ENCODE results near the gene SUGT1.
A peak's percentile ranks its signal among the peaks of the same experiment; 100 is the strongest.
"Not testable (repeated sequence)": the region's sequence is repeated elsewhere in the genome, so short reads cannot be mapped to it uniquely, and the experiment has no call there.

SUGT1 gene

DNA sequence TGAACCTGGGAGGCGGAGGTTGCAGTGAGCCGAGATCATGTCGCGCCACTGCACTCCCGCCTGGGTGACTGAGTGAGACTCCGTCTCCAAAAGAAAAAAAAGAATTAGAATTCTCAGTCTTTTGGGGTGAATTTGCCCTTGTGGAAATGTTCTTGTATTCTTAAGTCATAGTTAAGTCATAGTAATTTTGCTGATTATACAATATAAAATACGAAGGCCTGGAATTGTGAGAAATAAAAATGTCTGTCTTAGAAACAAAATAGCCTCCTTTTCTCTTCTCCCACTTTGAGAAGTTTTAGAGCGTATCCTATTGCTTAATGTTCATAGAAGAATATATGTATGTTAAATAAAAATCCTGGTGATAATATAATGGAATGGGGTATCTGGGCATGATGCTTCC is 18.1 kb downstream of the SUGT1 start:
- DNase-seq: no peak

DNA sequence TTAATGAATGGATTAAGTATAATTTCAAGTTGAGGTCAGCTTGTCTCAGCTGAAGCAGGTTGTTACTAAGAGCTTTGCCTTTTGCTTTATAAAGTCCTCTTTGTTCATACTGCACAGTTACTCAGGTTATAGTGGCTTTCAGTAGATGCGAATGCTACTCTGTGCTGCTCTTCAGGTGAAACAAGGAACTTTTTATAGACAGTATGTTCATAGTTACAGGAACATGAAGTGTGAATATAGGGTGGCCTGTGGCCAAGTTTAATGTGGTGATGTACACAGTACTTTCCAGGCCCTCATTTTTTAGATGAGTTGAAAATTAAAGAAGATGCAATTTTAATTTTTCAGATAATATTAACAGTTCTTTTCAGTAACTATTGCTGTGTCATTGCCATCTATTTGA is 20.8 kb downstream of the SUGT1 start:
- DNase-seq: no peak

DNA sequence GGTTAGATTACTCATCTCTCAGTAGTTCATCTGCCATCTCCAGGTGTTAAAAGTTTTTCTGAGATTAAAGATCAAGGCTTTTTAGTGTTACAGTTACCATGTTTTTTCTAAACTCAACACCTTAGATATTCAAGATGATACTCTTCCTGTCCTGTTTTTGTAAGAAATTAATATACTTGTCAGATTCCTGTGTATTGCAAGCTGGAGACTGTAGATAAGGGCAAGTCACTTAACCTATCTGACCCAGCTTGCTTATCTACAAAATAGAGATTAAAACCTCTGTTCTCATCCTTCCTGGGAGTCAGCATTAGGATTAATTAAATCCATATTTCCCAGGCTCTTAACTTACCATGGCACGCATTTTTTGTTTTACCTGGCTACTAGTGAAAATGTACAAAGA is 25.2 kb downstream of the SUGT1 start:
- no peak for DNase-seq

DNA sequence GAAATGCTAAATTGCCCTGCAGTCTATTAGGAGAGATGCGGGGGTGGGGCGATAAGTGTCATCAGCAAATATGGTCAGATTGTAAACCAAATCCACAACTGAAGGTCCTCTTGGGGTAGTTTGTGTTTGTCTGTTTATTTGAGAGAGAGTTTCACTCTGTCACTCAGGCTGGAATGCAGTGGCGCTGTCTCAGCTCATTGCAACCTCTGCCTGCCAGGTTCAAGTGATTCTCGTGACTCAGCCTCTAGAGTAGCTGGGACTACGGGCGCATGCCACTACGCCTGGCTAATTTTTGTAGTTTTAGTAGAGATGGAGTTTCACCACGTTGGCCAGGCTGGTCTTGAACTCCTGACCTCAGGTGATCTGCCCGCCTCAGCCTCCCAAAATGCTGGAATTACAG is 33.2 kb downstream of the SUGT1 start:
- DNase-seq: not testable (repeated sequence)

DNA sequence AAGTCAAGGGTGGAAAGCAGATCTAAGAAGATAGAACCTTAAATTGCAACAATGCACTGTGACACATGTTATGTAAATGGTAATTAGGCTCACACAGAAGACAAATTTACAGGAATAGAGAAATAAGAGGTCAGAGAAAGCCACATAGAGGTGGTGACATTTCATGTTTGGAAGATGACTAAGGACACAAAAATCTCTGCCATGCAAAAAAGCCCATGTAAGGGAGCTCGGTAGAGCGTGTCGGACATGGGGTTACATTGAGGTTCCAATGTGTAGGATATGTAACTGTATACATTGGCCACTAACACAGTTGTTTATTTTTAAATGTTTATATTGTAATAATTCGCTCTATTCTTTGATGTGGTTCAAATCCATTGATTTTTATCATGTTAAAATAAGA is 33.7 kb downstream of the SUGT1 start:
- DNase-seq: no peak

DNA sequence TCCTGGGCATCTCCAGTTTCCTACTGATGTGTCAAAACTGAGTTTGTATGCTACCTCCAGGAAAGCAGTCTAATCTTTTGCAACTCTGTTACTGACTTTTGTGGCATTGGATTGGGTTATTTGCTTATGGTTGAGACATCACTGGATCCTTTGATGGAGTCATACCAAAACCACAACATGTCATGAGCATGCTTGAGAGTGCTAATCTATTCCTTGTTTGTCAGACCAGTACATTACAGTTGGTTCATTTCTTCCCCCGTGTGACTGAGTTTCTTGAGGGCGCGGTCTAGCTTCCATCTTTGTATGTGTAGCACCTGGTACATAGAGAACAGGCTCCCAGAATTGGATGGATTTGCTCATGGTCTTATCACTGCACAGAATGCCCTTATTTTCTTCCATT is 43.2 kb downstream of the SUGT1 start:
- peak; percentile 60 for DNase-seq

DNA sequence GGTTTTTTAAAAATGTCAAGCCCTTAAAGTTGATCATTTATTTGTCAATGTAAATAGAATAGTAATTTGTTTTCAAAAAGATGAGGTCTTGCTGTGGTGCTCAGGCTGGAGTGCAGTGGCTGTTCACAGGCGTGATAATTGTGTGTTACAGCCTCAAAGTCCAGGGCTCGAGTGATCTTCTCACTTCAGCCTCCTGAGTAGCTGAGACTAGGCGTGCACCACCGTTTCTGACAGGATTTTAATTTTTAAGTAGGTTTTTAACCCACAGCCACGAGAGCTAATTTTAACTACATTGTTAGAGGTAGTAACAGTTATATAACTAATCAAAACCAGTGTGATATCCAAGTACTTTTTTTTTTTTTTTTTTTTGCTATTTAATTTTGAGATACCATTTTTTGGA is 43.9 kb downstream of the SUGT1 start:
- DNase-seq: no peak

DNA sequence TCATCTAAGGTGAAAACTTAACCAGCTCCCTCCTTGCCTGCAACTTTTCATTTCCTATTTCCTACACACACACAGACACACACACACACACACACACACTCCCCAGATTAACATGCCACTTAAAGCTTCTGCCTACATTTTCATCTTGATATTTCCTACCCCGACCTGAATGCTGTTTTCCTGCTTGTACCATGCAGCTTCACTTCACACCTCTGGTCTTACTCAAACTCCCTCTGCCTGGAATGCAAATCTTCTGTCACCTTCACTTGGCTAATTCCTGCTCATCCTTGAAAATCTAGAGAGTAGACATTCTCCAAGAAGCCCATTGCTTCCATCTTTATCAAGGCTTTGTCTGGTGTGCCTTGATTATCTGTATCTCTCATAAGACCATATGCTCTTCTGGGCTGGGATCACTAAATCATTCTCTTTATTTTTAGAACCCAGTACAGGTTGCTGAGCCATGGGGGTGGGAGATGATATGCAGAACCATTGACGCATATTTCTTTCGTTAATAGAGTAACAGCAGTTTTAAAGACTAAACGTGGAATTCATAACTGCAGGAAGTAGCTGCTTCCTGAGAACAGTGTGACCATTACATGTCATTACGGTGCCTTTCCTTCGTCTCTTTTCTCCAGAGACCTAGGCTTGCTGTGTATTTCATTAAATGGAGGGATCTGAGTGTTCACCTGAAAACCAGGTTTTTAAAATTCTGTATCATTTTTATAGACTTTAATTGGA is 49.3 kb downstream of the SUGT1 start:
- no peak for DNase-seq

DNA sequence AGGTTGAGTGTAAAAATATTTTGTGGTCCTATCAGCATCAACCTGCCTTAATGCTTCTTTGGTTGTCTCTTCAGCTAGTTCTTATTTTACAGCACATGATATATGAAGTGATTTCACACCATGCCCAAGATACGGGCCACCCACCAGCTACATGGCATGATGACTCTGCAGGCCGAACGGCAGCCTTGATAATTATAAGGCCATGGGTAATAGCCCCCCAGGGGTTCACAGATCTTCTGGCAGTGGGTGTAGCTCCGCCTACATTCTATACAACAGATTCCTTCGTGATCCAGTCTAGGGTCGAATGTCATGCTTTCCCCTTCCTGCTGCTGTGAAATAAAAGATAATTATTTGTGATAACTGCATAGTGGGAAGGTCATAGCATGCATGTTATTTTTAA is 50.8 kb downstream of the SUGT1 start:
- DNase-seq: no peak

DNA sequence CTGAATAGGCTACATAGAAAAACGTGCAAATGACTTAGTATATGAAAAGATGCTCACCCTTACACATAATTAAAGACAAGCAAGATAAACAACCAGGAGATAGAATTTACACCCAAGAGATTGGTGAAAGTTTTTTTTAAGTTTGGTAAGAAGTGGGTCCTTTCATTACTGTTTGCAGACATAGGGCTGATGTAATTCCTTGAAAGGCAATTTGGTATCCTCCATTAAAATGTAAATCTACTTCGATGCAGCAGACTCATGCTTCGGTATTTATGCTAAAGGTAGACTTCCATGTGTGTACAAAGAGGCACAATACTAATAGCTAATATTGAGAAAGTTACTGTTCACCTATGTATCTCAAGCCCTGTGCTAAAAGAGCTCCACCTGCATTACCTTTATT is 53.4 kb downstream of the SUGT1 start:
- no peak for DNase-seq

DNA sequence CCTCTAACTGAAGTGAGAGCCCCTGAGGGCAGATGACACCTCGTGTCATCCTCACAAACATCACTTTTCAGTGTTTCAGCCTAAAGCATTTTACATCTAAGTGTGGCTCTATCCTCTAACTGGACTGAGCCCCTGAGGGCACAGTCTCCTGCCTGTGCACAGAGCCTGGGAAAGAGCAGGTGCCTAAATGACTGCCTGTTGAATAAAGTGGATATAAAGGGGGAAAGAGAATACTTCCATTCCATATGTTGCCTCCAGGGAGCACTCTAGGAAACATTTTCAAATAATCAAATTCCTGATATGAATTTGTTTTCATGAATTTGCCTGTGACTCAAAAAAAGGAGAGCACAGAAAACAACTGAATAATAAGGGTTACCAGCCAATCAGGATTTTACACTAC is 54.7 kb downstream of the SUGT1 start:
- no peak for DNase-seq

DNA sequence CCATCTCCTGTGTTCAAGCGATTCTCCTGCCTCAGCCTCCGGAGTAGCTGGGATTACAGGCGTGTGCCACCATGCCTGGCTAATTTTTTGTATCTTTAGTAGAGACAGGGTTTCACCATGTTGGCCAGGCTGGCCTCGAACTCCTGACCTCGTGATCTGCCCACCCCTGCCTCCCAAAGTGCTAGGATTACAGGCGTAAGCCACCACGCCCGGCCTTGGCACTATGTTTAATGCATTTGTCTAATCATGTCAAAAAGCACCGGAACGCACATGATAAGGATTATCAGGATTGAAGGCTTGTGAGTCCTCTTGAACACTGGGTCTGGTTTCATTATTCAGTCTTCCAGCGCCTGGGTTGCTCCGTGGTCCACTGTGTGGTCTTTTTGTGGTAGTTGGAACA is 55.6 kb downstream of the SUGT1 start:
- DNase-seq: not testable (repeated sequence)

DNA sequence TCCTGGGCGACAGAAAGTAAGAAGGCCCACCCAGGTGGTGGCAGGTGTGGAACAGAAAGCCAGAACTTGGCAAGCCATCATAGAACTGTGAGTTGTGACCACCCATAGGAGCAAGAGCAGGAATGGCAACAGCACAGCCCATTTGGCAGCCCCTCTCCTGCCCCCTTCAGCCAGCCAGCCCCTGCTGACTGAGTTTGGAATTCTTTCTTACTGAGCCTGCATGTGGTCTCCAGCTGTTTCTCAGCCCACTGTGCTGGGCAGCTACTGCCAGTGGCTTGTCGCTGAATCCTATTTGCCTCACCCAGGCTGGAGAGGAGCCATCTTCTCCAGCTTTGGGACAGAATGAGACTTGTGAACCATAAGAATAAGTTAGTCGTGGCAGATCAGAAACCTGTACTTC is 58.6 kb downstream of the SUGT1 start:
- DNase-seq: no peak

DNA sequence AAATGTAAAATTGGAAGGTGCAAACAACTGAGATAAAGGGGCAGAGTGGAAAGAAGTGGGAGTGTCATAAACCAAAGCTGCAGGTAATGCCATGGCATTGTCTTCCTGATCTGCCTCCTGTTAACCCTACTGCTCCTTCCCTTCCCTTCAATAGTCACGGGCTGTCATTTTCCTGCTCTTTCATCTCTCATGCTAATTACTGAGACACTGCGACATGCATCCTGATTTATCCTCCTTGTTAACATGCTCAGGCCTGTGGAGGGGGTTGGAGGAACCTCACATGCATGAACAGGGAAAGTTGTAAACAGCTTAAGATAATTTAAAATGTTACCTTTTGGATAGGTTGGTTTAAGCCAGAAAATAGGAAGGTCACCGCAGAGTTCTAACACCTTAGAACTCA is 59.7 kb downstream of the SUGT1 start:
- DNase-seq: no peak

DNA sequence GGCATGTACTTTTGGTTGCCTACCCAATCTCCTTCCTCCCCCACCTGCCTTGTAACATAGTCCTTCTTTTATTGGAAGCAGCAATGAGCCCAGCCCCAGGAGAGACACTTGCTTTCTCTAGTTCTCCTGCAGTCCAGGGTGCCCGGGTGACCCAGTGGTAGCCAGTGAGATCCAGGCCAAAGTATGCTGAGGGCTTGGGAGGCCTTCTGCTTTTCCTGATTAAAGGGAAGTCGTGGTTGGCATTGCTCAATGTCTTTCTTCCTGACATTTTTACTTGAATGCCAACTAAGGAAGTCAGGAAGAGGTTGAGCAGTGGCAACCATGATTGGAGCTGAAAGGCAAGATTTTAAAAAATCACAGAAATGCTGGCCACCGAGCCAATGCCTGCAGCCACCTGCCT is 61.3 kb downstream of the SUGT1 start:
- no peak for DNase-seq

DNA sequence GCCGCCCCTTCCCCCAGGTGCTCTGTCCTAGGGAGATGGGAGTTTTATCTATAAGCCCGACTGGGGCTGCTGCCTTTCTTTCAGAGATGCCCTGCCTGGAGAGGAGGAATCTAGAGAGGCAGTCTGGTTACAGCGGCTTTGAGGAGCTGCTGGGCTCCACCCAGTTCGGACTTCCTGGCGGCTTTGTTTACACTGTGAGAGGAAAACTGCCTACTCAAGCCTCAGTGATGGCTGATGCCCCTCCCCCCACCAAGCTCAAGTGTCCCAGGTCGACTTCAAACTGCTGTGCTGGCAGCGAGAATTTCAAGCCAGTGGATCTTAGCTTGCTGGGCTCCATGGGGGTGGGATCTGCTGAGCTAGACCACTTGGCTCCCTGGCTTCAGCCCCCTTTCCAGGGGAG is 68.3 kb downstream of the SUGT1 start:
- not testable (repeated sequence) for DNase-seq

DNA sequence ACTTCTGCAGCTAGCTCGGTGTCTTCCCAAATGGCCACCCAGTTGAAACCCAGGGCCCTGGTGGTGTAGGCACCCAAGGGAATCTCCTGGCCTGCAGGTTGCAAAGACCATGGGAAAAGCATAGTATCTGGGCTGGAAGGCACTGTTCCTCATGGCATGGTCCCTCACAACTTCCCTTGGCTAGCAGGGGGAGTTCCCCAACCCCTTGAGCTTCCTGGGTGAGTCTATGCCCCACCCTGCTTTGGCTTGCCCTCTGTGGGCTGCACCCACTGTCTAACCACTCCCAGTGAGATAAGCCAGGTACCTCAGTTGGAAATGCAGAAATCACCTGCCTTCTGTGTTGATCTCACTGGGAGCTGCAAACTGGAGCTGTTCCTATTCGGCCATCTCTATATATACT is 68.7 kb downstream of the SUGT1 start:
- not testable (repeated sequence) for DNase-seq

DNA sequence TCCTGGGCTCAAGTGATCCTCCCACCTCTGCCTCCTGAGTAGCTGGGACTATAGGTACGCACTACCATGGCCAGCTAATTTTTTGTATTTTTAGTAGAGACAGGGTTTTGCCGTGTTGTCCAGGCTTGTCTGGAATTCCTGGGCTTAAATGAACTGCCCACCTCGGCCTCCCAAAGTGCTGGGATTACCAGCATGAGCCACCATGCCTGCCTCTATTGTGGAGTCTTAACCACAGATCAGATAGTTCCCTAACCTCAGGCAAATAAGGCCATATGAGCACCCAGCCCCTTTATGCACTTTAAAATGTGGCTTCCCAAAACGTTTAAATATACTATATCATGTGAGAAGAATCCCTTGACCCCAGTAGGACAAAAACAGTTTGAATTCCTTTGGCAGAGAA is 70.5 kb downstream of the SUGT1 start:
- DNase-seq: no peak

DNA sequence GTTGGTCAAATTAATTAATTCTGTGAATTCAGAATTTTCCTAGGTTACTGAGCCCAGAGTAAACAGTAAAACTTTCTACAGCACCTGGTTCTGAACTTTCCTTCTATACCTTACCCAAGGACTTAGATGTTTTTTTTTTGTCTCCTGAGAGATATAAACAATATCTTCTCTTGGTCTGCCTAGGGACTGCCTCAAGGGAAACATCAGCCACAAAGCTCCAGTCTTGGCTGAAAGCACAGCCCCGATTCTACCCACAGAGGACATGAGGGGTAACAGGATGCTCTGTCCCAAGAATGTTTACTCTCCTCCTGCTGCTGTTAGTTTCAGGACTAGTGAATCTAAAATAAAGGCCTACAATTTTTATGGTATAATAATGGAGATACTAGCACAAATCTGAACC is 72.7 kb downstream of the SUGT1 start:
- DNase-seq: no peak

DNA sequence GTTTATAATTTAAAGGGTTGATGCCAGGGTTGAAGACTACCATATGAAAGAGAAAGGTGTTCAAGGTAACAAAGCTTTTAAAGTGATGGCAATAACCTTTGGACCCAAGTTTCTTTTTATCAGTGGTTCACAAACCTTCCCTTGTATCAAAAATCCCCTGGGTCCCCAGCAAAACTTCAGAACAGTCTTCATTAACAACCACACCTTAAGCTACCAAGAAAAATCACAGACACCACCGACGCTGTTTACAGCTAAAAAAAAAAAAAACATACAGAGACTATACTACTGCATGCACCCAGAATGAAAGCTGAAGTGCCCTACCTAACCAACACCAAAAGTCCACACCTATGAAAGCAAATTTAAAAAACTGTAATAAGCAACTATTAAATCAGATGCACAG is 73.6 kb downstream of the SUGT1 start:
- DNase-seq: no peak

DNA sequence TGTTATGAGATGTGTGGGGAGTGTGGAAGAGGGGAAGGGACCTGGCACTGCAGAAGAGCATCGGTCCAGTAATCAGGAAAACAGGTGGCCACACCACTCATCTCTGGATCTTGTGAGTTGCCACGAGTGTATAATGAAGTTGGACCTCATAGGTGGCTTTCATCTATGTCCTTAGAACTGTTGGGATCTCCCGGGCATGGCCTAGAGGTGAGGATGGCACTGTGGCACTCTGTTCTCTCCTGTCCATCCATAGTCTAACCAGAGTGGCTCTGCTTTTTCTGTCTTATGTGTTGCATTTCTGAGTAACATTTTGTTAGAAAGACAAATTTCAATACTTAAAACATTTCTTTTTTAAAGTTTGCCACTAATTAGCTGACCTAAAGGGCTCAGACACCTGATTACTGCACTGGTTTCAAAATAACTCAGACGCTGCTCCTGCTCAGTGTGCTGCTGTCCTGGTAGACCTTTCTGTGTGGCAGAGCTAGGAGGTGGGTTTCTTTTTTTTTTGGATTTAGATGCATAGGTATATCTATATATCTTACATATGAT is 81.5 kb downstream of the SUGT1 start:
- DNase-seq: no peak

DNA sequence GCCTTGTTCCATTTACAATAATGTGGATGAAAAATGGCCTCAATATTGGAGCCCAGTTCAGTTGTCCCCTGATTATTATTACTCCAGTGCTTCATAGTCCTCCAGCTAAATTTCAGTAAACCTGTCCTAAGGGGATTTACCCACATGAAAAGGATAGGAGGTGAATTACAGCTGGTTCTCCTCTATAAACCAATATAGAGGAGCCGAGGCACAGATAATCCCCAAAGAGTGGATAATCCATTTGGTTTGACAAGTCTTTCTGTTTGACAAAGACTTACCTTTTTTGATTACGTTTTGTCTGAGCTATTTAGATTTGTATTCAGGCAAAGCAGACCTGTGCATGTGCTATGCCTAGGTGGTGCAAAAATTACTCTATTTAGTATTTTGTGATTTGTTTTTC is 84.3 kb downstream of the SUGT1 start:
- DNase-seq: no peak

DNA sequence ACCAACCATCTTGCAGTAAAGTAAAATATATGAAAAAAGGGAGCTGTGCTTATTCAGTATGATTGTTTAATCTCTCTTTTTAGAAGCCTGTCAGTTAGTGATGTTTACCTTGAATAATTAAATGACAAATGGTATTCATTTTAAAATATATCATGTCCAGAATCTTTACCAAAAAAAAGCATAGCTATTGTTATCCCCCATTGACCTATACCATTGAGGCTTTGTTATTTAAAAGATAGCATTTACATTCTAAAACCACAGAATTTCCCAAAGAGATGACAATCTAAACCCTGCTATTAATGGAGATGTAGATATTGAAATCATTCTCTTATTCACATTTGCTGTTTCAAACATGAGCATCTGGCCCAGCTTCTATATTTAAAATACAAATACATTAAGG is 84.8 kb downstream of the SUGT1 start:
- no peak for DNase-seq

DNA sequence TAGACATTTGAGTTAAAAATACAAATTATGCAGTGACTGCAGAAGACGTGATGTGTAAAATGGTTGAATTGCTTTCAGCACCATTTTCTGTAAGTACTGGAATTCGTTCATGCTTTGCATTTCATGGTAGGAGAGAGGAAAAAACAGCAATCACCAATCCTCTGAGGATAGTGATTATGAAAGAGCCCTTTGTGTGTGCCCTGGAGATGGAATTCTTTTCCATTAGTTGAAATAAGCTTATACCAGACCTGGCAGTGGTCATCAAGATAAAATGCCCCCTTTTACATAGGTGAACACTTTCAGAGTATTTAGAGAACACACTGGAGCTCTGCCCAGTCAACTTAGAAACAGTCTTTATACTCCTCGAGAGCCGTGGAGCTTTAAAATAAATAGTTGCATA is 85.3 kb downstream of the SUGT1 start:
- no peak for DNase-seq

DNA sequence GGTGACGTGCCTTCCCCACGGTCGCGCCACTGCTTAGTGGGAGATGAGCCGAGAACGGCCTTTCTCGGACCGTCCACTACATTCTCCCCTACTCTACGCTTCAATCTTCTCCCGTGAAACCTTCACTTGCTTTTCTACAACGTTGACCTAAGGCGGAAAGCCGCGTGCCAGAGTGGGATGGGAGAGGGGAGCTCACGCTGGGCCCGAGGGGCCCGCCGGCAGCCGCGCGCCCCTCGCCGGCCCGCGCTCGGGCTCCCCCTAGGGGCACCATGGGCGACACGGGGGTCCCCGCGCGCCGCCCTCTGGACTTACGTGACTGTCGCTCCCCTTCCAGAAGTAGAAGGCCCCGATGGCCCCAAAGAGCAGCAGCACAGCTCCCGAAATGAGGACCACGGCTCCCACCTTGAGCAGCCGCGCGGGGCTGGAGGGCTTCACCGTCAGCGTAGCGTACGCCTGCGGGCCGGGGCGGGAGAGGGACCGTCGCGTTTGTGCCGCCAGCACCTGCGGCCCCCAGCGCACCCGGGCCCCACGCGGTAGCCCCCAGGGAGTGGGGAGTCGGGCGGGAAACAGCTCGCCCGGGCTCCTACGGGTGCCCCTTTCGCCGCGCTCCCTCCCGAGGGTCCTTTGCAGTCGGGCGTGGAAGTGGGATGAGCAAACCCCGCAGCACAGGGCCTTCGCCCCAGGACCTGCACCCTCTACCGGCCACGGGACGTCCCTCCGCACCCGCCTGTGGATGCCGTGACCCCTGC is 86.3 kb downstream of the SUGT1 start:
- DNase-seq: peak; percentile 5
